GM12864 (cell line): ENCODE measurements around the gene KIAA0825.

Experiments used
- DNase-seq: peaks from one replicate; pipeline ENCODE4 v3.0.0-alpha.2; 2011; ENCODE audit warnings: low read depth
- H3K4me3 ChIP-seq: 2 replicates; pipeline ENCODE4 v1.5.1; 2011; ENCODE audit warnings: mild to moderate bottlenecking, low read depth, low read length, control low read depth
- TF ChIP-seq, protein P1 (sequence below): IDR thresholded peaks from 2 replicates; pipeline ENCODE4 v1.5.1; 2011; ENCODE audit warnings: low read depth, mild to moderate bottlenecking, moderate library complexity, low read length, control low read depth, inconsistent platforms; ENCODE audit errors: missing control alignments

The KIAA0825 gene, protein sequence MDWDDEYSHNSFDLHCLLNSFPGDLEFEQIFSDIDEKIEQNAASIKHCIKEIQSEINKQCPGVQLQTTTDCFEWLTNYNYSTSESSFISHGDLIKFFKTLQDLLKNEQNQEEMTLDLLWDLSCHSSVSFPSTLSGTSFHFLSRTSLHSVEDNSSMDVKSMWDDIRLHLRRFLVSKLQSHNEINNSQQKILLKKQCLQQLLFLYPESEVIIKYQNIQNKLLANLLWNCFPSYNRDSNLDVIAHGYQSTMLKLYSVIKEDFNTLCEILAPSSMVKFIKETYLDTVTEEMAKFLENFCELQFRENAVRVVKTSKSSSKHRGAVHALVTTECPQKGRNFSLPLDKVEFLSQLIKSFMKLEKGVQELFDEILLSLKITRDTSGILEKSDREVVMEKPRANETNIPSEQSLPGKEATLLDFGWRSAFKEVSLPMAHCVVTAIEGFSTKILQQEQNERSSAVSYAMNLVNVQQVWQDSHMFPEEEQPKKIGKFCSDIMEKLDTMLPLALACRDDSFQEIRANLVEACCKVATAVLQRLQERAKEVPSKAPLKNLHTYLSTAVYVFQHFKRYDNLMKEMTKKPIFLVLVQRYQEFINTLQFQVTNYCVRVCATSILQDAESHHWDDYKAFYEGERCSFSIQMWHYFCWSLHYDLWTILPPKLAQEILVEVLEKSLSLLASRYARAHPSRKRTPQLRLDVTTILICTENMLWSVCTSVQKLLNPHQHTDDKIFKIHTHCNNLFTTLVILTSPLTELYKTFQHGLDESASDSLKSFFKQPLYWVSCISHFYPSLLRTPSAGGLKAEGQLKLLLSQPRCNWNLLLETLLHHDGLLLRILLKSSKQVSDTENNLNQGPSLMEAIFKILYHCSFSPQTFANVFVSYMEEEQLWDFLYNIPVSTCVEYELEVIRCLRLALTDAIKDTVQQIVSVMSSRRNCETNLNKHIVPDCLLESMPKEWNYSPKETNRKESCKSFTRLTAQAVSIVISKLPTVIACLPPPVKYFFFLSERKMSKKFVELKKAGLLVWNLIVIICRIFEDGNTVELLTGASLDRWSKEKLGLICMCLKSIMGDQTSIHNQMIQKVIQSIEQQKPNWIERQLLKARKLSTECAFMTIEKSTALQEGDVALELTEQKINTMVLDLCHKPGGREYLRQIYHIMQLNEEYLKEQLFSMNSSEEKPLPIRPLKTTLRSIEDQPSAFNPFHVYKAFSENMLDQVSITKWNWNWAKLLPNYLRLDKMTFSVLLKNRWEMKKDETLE (N-terminal part only)

DNA sequence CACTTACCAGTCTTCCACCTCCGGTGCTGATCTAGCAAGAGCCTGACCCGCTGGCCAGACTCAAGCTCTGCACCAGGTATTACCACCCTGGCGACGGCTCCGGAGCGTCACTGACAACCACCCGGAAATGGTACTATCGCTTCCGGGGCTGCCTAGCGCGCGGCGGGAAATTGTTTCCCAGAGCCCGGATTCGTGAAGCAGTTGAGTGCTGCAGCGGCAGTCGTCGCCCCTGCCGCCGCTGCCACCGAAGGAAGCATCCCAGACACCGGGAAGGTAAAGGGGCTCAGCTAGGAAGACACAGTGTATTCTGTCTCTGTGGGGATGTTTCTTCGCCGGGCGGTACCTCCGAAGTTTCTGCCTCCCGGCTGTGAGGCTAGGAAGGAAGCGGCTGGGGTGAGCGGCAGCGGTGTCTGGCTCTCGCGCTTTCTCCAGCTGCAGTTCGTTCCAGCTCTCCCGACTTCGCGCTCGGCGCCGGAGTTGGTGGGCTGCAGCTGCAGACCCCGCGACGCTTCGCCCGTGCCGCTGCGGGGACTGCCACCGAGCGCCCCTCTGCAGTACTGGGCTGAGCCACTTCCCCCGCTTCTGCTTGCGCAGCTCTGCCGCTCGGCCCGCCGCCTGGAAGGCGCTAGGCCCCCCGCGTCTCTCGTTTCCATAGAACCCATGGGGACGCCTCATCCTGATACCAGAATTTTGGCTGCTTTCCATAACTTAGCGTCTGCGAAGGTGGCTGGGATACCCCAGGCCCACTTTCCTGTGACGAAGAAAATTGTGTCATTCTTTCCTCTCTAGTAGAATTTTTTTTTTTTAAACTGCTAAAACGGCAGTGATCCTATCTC is at the start of gene KIAA0825, which contains the start of gene SLF1:
KIAA0825 (minus strand) TSS at position 112 of the 836 bp plus-strand sequence. CDS start 81,478 bp downstream, outside the sequence.
SLF1 (plus strand) TSS at position 177 of the 836 bp plus-strand sequence. CDS start 10,142 bp downstream, outside the sequence.
- peak within 1 kb of the TSS; percentile 69 for H3K4me3 ChIP-seq
- DNase-seq = peak; percentile 74
- TF ChIP-seq, protein P1, sequence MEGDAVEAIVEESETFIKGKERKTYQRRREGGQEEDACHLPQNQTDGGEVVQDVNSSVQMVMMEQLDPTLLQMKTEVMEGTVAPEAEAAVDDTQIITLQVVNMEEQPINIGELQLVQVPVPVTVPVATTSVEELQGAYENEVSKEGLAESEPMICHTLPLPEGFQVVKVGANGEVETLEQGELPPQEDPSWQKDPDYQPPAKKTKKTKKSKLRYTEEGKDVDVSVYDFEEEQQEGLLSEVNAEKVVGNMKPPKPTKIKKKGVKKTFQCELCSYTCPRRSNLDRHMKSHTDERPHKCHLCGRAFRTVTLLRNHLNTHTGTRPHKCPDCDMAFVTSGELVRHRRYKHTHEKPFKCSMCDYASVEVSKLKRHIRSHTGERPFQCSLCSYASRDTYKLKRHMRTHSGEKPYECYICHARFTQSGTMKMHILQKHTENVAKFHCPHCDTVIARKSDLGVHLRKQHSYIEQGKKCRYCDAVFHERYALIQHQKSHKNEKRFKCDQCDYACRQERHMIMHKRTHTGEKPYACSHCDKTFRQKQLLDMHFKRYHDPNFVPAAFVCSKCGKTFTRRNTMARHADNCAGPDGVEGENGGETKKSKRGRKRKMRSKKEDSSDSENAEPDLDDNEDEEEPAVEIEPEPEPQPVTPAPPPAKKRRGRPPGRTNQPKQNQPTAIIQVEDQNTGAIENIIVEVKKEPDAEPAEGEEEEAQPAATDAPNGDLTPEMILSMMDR = no peak

DNA sequence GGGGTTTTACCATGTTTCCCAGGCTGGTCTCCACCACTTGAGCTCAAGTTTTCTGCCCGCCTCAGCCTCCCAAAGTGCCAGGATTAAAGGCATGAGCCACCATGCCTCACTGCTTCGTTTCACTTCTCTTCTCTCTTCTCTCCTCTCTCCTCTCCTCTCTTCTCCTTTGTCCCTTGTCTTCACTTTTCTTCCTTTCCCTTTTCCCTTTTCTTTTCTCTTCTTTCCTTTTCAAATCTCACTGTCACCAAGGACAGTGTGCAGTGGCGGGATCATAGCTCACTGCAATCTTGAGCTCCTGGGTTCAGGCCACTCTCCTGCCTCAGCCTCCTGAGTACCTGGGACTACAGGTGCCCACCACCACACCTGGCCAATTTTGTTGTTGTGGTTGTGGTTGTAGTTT is 49.5 kb upstream of the KIAA0825 start:
- DNase-seq = no peak
- H3K4me3 ChIP-seq = no peak overlapping the region
- TF ChIP-seq, protein P1 = no peak

DNA sequence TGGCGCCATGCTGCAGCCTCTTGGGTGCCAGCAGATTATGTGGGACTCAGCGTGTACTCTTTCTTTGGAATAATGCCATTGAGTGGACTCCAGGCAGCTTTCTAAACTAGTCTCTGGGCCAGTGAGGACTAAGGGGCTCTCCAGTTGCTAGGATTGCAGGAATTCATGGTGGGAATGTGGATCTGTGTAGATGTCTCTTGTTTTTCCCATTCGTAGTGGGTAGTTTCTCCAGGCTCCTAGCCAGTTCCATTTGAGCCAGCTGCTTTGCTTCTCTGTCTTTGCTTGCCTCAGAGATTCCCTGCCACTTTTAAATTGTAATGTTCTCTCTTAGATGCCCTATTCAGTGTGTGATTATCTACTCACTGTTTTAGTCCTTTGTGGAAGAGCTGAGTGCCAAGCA is 42.7 kb upstream of the KIAA0825 start:
- no peak for DNase-seq
- TF ChIP-seq, protein P1 = no peak
- H3K4me3 ChIP-seq = no peak overlapping the region

DNA sequence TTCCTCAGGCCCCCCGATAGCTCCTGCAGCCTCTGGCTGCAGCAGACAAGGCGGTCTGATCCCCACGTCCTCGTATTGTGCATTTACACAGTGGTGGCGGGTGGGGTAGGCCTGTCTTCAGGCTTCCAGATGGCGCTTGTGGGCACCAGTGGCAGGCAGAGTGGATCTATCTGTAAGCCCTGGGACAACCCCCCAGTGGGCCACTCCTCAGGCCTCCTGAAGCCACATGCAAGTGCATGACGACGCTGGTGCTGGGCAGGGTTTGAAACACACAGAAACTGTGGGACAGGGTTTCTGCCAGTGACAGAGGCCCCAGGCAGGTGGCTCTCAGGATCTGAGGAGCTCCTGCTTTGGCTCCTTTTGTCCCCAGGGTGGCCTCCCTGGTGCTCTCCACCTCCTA is 42.1 kb upstream of the KIAA0825 start:
- TF ChIP-seq, protein P1 = no peak
- no peak for DNase-seq
- no peak overlapping the region for H3K4me3 ChIP-seq

DNA sequence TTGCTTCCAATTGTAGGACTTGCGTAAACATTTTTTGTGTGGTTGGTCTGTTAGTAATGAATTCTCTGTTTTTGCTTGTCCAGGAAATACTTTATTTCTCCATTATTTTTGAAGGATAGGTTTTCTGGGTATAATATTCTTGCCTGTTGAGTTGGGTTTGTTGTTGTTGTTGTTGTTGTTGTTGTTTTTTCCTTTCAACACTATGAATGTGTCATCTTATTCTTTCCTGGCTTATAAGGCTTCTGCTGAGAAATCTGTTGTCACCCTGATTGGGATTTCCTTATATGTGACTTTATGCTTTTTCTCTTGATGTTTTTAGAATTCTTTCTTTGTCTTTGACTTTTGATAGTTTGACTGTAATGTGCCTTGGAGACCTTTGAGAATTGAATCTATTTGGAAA is 39.9 kb upstream of the KIAA0825 start:
- no peak overlapping the region for H3K4me3 ChIP-seq
- no peak for DNase-seq

More for the DNA sequence above, 39.9 kb upstream of the KIAA0825 start:
- TF ChIP-seq, protein P1 = no peak
